GM21360 (cell line): ENCODE measurements around the gene FAXDC2.
"Not testable (repeated sequence)": the region's sequence is repeated elsewhere in the genome, so short reads cannot be mapped to it uniquely, and the experiment has no call there.

Experiments
- ATAC-seq: cut with Tn5 transposase; IDR thresholded peaks from one replicate; pipeline ENCODE4 v1.9.1; 2021; ENCODE audit warnings: mild to moderate bottlenecking, moderate library complexity; ENCODE audit not compliant: unreplicated experiment

Gene FAXDC2

DNA sequence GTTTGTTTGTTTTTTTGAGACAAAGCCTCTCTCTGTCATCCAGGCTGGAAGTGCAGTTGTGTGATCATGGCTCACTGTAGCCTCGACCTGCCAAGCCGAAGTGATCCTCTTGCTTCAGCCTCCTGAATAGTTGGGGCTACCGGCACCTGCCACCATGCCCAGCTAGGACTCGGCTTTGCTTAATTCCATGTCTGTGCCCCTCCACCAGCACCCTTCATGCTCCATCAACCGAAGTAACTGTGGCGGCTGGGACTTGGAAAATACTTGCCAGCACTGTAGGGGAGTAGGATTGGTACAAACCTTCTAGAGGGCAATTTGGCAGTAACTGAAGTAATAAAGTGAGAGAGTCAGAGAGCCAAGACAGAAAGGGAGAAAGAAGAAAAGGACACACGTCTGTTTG is 19.0 kb downstream of the FAXDC2 start:
- no peak for ATAC-seq

DNA sequence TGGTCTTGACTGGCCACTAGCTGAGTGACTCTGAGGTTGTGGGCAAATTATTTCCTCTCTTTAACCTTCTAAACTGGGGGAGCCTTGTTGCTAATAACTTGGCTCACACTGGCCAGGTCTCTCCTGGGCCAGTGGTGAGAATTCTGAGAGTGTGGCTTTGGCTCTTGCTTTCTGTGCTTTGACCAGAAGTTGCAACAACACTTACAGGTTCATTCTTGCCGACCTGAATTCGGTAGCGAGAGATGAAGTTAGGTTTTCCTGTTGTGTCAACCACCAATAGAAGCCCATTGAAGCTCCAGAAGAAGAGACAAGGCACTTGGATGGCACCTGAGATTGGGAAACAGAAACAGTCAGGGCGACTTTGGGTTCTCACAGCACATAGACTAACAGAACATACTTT is 19.8 kb downstream of the FAXDC2 start:
- ATAC-seq = no peak

DNA sequence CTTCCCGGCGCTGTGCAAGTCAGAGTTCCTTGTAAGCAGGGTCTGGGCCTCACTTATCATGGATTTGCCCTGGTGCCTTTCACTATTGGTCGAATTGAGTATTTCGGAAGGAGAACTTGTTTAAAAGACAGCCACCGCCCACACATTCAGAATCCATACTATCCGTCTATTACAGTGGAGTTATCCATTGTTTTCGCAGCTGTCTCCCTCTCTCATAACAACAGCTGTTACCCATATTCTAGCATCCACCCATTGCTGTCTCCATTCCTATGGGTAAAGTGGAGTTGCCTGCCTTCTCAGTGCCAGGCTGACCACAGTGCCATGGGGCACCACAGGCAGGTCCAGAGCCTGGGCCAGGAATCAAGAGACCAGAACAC is 20.2 kb downstream of the FAXDC2 start:
- no peak for ATAC-seq

- ATAC-seq = no peak
Measured at GRCh38 chr5:154829589-154830218, 20.7 kb downstream of the FAXDC2 start.

GRCh38 chr5:154829181-154829588 is 21.2 kb downstream of the FAXDC2 start:
- ATAC-seq = no peak

- ATAC-seq = no peak
Measured at GRCh38 chr5:154824070-154824469, 26.3 kb downstream of the FAXDC2 start.

DNA sequence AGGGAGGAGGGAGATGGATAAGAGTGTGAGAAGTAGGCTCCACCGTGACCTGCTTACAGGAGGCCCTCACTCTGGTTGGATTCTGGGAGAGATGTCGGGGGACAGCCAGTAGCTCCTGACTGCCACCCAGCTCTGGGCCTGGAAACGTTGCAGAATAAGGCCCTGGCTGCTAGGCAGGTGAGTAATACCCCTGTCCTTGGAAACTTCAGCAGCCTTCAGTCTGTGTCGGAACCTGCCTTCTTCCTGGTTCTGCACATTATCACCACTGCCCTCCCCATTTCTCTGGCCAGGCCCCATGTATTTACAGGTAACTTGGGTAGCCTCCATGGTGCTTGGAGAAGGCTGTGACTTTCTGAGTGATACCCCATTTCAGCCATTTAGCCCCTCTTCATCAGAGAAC is 26.8 kb downstream of the FAXDC2 start:
- ATAC-seq = no peak

DNA sequence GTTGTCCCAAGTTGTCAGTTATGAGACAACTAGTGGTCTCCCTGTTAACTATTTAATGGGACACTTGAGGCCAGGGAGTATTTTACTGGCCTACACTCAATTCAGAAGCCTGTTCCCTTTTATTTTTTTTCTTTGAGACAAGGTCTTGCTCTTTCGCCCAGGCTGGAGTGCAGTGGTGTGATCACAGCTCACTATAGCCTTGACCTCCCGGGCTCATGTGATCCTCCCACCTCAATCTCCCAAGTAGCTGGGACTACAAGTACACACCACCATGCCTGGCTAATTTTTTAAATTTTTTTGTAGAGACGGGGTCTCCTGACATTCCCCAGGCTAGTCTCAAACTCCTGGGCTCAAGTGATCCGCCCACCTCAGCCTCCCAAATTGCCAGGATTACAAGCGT is 27.5 kb downstream of the FAXDC2 start:
- not testable (repeated sequence) for ATAC-seq

DNA sequence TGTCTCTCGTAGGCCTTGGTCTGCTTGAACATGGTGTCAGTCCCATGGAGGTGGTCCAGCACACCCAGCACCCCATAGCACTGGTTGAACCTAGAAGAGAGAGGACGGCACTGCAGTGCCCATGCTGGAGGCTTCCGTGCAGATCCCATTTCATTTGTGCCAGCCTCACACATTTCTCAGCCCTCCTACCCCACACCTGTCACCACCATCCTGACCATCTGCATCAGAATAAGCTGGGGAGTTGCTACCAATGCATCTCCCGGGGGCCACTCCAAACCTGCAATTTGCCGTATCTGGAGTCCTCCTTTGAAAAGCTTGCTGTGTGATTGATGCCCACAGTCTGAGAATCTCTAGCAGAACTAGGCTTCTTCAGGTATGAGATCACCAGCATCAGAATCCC is 30.0 kb downstream of the FAXDC2 start:
- ATAC-seq = no peak

GRCh38 chr5:154819546-154819945 is 30.9 kb downstream of the FAXDC2 start:
- ATAC-seq = no peak

DNA sequence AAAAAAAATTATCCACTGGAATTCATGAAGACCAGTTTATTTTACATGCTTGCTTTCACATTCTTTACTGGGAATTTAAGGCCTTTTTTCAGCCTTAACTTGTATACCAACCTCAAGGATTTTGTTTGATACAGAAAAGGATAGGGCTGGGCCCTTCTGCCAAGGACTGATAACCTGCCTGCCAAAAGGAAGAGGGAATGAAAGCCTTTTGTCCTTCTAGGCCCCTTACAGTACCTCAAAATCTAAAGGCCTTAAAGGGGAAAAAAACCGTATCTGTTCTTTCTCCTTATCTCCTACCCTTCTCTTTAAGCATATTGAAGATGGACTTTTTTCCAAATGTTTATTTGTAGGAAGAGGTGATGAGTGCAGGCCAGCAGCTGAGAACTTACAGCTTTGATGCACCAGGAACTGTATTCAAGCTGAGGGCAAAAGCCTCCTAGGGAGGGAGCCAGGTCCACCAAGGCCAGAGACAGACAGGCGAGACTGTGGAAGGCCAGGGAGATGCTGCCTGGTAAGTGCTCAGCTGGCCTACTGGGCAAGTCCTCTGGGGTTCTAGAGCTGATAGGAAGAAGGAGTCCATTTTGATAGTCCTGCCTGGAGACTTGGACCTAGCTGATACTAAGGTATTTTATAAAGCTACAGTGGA is 31.8 kb downstream of the FAXDC2 start:
- ATAC-seq = no peak

DNA sequence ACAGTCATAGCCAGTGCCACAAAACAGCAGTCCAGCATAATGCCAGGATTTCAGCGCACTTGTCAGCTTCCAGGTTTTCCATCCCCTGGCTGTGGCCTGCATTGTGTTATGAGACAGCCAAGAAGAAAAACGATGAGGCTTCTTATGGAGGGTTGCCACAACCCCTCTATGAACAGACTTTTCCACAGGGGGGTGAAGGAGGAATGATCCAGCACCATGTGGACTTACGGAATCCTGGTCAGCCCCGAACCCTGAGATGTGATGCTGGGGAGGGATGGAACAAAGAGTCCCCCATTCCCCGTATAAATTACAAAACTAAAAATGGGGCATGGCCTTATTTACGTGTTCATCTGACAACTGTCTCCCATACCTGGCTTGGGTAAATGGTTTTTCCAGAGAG is 32.6 kb downstream of the FAXDC2 start:
- no peak for ATAC-seq

DNA sequence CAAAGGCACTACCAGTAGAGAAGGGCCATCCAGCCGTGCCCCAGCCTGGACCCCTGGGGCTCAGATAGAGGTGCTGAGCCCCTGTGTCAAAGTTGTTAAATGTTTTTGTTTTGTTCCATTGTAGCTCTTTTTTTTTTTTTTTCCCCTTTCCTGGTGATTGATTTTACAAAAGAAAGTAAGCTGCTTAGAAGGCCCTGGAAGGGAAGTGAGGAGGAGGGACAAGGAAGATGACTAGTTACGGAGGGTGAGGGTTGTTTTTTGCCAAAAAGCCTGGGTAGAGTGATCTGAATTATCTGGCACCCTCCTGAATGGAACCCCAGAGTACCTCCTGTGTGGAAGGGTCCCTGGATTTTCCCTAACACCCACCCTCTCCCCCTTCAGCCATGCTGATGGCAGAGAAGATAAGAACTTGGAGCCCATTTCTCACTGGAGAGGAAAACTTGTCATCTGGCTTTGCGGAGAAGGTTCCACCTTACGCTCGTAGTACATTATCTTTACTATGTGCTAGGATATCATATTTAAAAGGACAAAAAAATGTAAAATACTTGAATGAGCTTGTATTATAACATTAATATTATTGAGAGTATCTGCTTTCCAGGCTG is 33.4 kb downstream of the FAXDC2 start:
- ATAC-seq = no peak

DNA sequence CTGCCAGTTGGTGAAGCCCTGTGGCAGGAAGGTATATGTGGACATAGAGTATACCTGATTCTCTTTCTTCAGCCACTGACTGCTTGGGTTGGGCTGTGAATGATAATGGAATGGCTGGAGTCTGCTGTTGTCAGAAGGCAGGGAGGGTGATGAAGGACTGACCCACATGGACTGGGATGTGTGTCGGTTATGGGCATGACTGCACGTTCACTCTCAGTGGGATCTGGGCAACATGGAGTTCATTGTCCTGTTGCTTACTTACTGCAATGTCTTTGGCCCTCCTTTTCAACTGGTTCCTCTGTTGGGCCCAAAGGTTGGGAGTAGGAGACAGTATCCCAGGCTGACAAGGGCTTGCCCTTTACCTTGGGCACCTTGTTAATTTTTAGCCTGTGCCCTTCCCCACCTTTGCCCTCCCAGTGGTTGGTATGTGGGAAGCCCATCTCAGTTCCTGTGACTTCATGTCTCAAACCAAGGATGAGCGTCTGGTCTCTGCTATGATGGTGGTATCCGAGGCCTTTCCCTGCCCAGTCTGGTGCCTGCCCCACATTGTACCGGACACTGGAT is 34.6 kb downstream of the FAXDC2 start:
- no peak for ATAC-seq

DNA sequence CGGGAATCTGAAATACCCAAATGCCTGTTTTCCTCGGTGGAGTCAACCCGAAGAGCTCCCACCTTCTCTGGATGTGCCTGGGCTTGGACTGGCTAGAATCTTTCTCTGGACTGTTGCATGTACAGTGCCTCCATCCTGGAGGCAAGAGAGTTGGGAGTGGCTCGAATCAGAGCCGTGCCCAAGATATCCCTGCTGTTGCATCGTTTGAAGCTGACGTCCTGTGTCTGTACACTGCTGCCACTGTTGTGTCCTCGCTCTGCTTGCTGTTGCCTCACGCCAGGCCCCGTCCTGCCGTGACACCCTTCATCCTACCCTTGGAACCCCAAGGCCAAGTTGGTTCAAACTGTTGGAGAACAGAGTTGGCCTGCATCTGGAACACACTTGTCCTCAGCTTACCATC is 35.4 kb downstream of the FAXDC2 start:
- no peak for ATAC-seq

- no peak for ATAC-seq
Measured at GRCh38 chr5:154813736-154814135, 36.7 kb downstream of the FAXDC2 start.

- no peak for ATAC-seq
Measured at GRCh38 chr5:154813158-154813557, 37.2 kb downstream of the FAXDC2 start.

- ATAC-seq = no peak
Measured at GRCh38 chr5:154811653-154812465, 38.5 kb downstream of the FAXDC2 start.

- no peak for ATAC-seq
Measured at GRCh38 chr5:154811239-154811638, 39.2 kb downstream of the FAXDC2 start.

GRCh38 chr5:154806176-154806575 is 44.2 kb downstream of the FAXDC2 start:
- no peak for ATAC-seq

DNA sequence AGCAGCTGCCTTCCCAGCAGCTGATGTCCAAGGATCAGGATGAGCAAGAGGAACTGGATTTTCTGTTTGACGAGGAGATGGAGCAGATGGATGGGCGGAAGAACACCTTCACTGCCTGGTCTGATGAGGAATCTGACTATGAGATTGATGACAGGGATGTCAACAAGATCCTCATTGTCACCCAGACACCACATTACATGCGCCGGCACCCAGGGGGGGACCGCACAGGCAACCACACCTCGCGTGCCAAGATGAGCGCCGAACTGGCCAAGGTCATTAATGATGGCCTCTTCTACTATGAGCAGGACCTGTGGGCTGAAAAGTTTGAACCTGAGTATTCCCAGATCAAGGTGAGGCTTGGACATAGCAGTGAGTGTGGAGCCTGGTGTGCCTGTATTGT is 48.4 kb downstream of the FAXDC2 start:
- no peak for ATAC-seq
